Activated CD4-positive, alpha-beta memory T cell treated with anti-CD3 and anti-CD28 coated beads, Interleukin-2, amount 10 ng/mL, durations not matched to agents 7 days and 5 days (primary cell): ENCODE measurements around the gene MAP1LC3A. TPM values are rescaled to one million over a fixed set of nuclear protein-coding genes. Genes with fewer than 3 reads are reported as not detected.

ENCODE experiments used
- CTCF ChIA-PET: fragments of 350-600 bp; sonication (Branson Sonifier 250); formaldehyde crosslinking; loops from one replicate; lab custom pipeline; 2021; ENCODE audit warnings: antibody characterized with exemption, inconsistent platforms; lab: Charles Lee
- POLR2A ChIA-PET: fragments of 350-600 bp; sonication (Branson Sonifier 250); formaldehyde crosslinking; loops from one replicate; lab custom pipeline; 2021; ENCODE audit warnings: antibody characterized with exemption; lab: Charles Lee
- DNase-seq: peaks from one replicate; pipeline ENCODE4 v3.0.0-alpha.2; 2020
- H3K27ac Mint-ChIP-seq: one replicate; pipeline ENCODE4 v1.8.0; 2021; ENCODE audit warnings: mild to moderate bottlenecking, mixed read lengths
- H3K27me3 Mint-ChIP-seq: one replicate; pipeline ENCODE4 v1.8.0; 2021; ENCODE audit warnings: mixed read lengths
- H3K36me3 Mint-ChIP-seq: one replicate; pipeline ENCODE4 v1.8.0; 2021; ENCODE audit warnings: low read depth, mixed read lengths
- H3K4me1 Mint-ChIP-seq: one replicate; pipeline ENCODE4 v1.8.0; 2021; ENCODE audit warnings: mixed read lengths
- H3K4me3 Mint-ChIP-seq: one replicate; pipeline ENCODE4 v1.8.0; 2021; ENCODE audit warnings: mild to moderate bottlenecking, mixed read lengths
- H3K9me3 Mint-ChIP-seq: one replicate; pipeline ENCODE4 v1.8.0; 2021; ENCODE audit warnings: mixed read lengths
- total RNA-seq, 2 experiments: library from RNA; stranded (reverse); gene quantifications; one replicate each; pipeline ENCODE4 v1.2.3, GENCODE V29; 2021

The MAP1LC3A gene
- total RNA-seq, 2 experiments from 2014 or later, result 8.9 to 10.5 TPM

DNA sequence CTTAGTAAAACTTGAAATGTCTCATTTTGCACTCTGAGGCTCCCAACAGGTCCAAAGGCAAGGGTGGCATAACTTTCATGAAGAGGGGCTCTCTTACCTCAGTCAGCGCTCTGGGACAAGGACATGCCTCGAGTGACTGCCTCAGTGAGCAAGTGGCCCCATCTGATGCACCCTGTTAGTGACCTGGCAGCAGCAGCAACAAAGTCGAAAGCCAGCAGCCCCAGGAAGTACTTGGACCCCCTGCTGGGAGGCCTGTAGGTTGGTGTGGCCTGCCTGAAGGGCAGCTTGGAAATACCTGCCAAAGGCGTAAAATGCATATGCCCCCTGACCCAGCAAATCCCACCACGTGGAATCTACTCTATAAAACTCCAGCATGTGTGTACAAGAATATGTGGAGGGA is 13.2 kb downstream of the MAP1LC3A start:
- CTCF ChIA-PET, result interaction anchor here (0.6 to 1.7 kb wide), 4 partner anchors 33 to 259 kb away, joined by 3 to 4 read pairs (median 3); no protein-coding TSS in a partner anchor
- DNase-seq, result no peak

DNA sequence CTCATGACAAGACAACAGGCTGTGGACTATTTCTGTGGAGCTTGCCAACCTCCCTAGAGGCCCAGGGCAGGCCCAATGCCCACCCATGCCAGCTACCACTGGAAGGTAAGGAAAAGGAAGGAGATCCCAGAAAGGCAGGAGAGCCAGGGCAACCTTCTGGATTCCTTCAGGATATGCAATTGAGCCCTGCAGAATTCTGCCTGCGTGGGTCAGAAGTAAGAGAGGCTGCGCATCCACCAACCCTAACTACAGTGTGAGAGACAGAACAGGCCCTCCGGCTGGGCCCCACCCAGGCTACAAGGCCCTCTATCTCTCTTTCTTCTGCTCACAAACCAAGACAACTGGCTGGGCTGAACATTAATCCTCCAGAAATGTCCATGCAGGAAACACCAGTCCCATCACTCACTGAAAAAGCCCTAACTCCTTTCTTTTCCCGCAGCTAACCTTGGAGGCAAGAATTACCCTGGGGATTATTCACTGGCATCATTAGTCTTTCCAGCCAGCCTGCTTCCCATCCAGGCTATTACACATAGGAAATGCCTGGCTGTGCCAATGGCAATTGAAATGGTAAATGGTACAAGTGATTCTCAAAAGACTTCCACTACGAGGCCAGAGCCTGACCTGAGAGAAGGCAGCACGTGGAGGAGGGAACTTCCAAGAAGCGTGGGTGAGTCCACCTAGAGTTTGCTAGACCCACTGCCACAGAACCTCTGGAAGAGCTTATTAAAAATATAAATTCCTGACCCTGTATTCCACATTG is 15.2 kb downstream of the MAP1LC3A start:
- DNase-seq, result no peak
- H3K4me3 Mint-ChIP-seq, result no peak overlapping the region
- H3K27ac Mint-ChIP-seq, result no peak overlapping the region
- ChIA-PET POLR2A (no interaction called here), CTCF (no interaction called here)
- H3K36me3 Mint-ChIP-seq, result peaks cover 5% of the 10 kb centered on the region
- H3K4me1 Mint-ChIP-seq, result peaks cover 8% of the 10 kb centered on the region
- H3K27me3 Mint-ChIP-seq, result no peaks in the 10 kb centered on the region
- no peaks in the 10 kb centered on the region for H3K9me3 Mint-ChIP-seq

More for the DNA sequence above, 13.2 kb downstream of the MAP1LC3A start:
- peaks cover 8% of the 10 kb centered on the region for H3K4me1 Mint-ChIP-seq
- H3K36me3 Mint-ChIP-seq, result peaks cover 5% of the 10 kb centered on the region
- POLR2A ChIA-PET, result interaction anchor here (1.1 kb wide), 1 partner anchor 10 kb away, joined by 3 read pairs; no protein-coding TSS in a partner anchor
- no peak overlapping the region for H3K27ac Mint-ChIP-seq
- no peak overlapping the region for H3K4me3 Mint-ChIP-seq
- H3K9me3 Mint-ChIP-seq, result no peaks in the 10 kb centered on the region
- no peaks in the 10 kb centered on the region for H3K27me3 Mint-ChIP-seq

DNA sequence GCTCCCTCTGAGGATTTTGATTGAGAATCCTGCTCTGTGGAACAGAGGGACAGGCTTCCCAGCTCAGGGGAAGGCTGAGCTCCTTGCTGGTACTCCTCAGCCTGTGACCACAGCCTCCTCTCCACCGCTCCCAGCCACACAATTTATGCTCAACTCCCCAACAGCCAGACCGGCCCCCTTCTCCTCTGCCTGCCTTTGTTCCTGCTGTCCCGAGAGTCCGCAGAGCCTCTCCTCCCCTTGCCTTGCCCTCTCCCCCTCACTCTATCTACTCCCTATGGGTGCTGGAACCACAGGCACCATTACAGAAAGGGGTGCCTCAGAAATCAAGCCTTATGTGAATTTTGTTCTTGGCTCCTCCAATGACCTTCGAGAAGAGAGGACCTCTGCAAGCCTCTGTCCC is 15.9 kb downstream of the MAP1LC3A start:
- H3K27me3 Mint-ChIP-seq, result no peaks in the 10 kb centered on the region
- H3K36me3 Mint-ChIP-seq, result peaks cover 5% of the 10 kb centered on the region
- no peak overlapping the region for H3K4me3 Mint-ChIP-seq
- peaks cover 12% of the 10 kb centered on the region for H3K4me1 Mint-ChIP-seq
- no peak overlapping the region for H3K27ac Mint-ChIP-seq
- ChIA-PET CTCF (no interaction called here), POLR2A (no interaction called here)
- DNase-seq, result no peak
- H3K9me3 Mint-ChIP-seq, result no peaks in the 10 kb centered on the region

DNA sequence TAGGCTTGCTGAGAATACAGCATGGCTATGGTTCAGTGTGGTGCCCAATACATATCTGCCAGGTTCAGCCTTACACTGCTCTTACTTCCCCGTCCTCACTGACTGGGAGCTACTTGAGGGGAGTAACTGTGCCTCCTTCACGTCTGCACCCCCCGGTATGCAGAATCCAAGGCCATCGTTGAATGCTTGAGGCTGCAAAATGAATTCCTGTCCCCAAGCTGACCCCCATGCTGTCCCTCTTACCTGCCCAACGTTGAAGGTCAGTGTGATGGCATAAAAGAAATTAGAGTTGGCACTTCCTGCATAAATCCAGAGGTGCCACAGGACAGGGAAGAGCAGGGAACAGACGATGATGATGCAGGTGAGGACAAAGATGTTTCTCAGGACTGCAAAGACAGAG is 16.3 kb downstream of the MAP1LC3A start:
- H3K27me3 Mint-ChIP-seq, result no peaks in the 10 kb centered on the region
- H3K9me3 Mint-ChIP-seq, result no peaks in the 10 kb centered on the region
- H3K36me3 Mint-ChIP-seq, result peaks cover 7% of the 10 kb centered on the region
- no peak overlapping the region for H3K27ac Mint-ChIP-seq
- CTCF ChIA-PET, result no interaction called here
- peaks cover 16% of the 10 kb centered on the region for H3K4me1 Mint-ChIP-seq
- DNase-seq, result no peak
- POLR2A ChIA-PET, result no interaction called here
- H3K4me3 Mint-ChIP-seq, result no peak overlapping the region

DNA sequence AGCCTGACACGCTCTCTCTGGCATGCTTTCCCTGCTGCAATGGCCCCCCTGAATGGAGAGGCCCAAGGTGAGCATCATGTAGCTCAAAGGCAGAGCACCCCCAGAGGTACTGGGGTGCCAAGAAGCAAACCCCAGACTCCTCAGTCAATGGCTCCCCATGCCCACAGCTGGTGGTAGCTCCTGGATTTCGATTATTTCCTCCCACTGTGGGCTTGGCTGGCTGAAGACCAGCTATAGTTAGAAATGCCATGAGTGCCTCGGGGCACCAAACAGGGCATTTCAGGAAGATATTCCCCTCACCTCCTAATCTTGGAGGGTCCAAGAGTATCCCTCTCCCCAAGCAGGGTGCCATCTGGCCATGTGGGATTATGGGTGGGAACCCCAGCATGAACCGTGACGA is 16.8 kb downstream of the MAP1LC3A start:
- POLR2A ChIA-PET, result no interaction called here
- DNase-seq, result no peak
- Mint-ChIP-seq H3K36me3 (peaks cover 9% of the 10 kb centered on the region), H3K4me3 (no peak overlapping the region), H3K4me1 (peaks cover 20% of the 10 kb centered on the region), H3K9me3 (no peaks in the 10 kb centered on the region), H3K27me3 (no peaks in the 10 kb centered on the region), H3K27ac (no peak overlapping the region)
- CTCF ChIA-PET, result no interaction called here

DNA sequence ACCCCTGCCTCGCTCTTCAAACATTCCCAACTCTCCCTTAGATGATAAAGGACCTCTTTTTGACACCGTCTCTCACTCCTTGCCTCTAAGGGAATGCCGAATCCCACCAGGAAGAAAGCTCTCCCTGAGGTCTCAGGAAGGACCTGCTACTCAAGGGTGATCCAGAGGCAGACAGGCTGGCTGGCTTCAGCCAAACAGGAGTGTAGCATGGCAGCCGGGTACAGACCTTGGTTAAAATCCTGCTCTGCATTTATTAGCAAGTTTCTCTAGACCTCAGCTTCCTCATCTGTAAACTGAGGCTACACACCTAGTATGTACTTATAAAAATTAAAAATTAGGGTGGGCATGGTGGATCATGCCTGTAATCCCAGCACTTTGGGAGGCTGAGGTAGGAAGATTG is 17.2 kb downstream of the MAP1LC3A start:
- H3K4me1 Mint-ChIP-seq, result peaks cover 24% of the 10 kb centered on the region
- no peak overlapping the region for H3K27ac Mint-ChIP-seq
- no peaks in the 10 kb centered on the region for H3K9me3 Mint-ChIP-seq
- DNase-seq, result no peak
- ChIA-PET CTCF (no interaction called here), POLR2A (no interaction called here)
- peaks cover 12% of the 10 kb centered on the region for H3K36me3 Mint-ChIP-seq
- H3K27me3 Mint-ChIP-seq, result no peaks in the 10 kb centered on the region
- H3K4me3 Mint-ChIP-seq, result no peak overlapping the region

- no peak overlapping the region for H3K4me3 Mint-ChIP-seq
- no peaks in the 10 kb centered on the region for H3K9me3 Mint-ChIP-seq
- H3K27ac Mint-ChIP-seq, result no peak overlapping the region
- H3K4me1 Mint-ChIP-seq, result peaks cover 30% of the 10 kb centered on the region
- peaks cover 8% of the 10 kb centered on the region for H3K36me3 Mint-ChIP-seq
- ChIA-PET POLR2A (no interaction called here), CTCF (no interaction called here)
- no peak for DNase-seq
- H3K27me3 Mint-ChIP-seq, result no peaks in the 10 kb centered on the region
Measured at GRCh38 chr20:34577061-34577460, 18.5 kb downstream of the MAP1LC3A start.

DNA sequence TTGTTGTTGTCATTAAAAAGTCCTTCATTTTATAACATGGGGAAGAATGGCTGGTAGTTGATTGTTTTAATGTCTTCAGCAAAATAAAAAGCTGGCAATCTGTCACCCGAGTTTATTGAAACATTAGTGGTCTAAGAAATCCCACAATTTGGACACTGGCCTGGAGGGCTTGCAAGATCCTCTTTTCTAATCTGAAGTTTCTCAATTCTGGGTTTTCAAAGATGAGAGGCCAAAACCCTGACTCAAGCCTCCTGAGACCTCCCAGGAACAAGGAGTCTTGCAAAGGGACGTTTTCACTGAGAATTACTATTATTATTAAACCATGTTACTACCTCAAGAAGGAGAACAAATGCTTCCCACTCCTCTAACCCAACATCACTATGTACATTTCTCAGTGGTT is 19.5 kb downstream of the MAP1LC3A start:
- ChIA-PET POLR2A (interaction anchor here (1.6 kb wide), 1 partner anchor 15 kb away, joined by 5 read pairs; no protein-coding TSS in a partner anchor), CTCF (no interaction called here)
- H3K27ac Mint-ChIP-seq, result no peak overlapping the region

DNA sequence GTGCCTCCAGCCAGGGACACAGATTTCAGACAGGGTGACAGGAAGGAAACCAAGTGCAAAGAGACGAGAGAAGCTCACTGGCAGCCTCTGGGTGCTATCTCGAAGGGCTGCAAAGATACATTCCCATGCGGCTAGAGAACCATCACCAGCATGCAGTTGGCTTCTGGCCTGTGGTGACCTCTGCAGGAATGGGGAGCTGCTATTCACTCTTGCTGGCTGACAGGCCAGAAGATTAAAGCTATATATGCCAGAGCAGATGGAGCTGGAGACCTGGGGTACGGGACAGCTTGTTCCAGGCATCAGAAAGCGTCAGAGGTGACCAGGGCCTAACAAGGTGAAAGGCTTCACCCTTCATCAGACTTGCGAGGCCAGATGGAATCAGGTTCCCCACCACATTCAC is 20.0 kb downstream of the MAP1LC3A start:
- Mint-ChIP-seq H3K27ac (no peak overlapping the region), H3K36me3 (peaks cover 8% of the 10 kb centered on the region), H3K27me3 (no peaks in the 10 kb centered on the region), H3K4me3 (no peak overlapping the region), H3K4me1 (peaks cover 35% of the 10 kb centered on the region), H3K9me3 (no peaks in the 10 kb centered on the region)
- ChIA-PET CTCF (interaction anchor here (1.3 kb wide), 1 partner anchor 191 kb away, joined by 4 read pairs; no protein-coding TSS in a partner anchor), POLR2A (interaction anchor here (1.6 to 2.5 kb wide), 2 partner anchors 16 to 20 kb away, joined by 5 to 9 read pairs; partner anchors contain the start of gene MAP1LC3A)
- DNase-seq, result no peak

More for the DNA sequence above, 19.5 kb downstream of the MAP1LC3A start:
- Mint-ChIP-seq H3K27me3 (no peaks in the 10 kb centered on the region), H3K4me3 (no peak overlapping the region), H3K9me3 (no peaks in the 10 kb centered on the region), H3K4me1 (peaks cover 35% of the 10 kb centered on the region), H3K36me3 (peaks cover 8% of the 10 kb centered on the region)
- no peak for DNase-seq

DNA sequence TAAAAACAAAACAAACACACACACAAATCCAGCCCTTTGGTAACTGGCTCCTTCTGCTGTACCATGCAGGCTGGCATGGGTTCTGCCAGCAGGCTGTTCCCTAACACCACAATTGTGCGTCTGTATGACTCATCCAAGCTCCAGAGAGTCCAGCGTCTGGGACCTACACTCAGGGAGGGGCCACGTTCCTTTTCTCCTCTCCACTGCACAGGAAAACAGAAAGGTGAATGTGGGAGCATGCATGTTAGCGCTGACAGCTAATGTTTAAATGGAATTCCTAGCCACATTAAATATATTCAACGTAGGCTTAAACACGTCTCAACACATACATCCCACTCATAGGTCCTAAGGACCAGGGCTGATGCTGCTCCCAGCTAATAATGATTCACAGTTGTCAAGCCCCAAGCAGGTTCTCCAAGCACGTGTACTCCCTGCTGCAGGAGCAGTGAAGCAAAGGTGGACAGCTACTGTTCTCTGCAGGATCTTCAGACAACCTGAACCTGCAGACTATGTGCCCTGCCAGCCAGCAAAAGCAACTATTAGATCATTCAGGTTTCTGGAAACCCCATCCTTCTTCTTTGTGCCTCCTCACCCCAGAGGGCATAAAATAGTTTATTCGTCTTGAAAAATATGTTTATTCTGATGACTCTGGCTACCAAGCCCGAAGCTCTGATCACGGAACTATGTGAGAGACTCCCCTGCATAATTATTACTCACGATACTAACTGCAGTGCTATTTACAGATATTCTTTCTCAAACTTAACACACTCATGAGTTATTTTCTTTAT is 20.9 kb downstream of the MAP1LC3A start:
- Mint-ChIP-seq H3K27me3 (no peaks in the 10 kb centered on the region), H3K36me3 (peaks cover 8% of the 10 kb centered on the region), H3K4me3 (no peak overlapping the region), H3K4me1 (peaks cover 35% of the 10 kb centered on the region), H3K27ac (peak overlapping the region; percentile 85), H3K9me3 (no peaks in the 10 kb centered on the region)
- CTCF ChIA-PET, result interaction anchor here (1.3 to 1.8 kb wide), 2 partner anchors 190 kb away, joined by 4 to 9 read pairs; no protein-coding TSS in a partner anchor
- DNase-seq, result no peak
- POLR2A ChIA-PET, result interaction anchor here (1.6 to 2.5 kb wide), 3 partner anchors 17 to 63 kb away, joined by 5 to 9 read pairs (median 7); partner anchors contain the start of genes DYNLRB1 and MAP1LC3A

DNA sequence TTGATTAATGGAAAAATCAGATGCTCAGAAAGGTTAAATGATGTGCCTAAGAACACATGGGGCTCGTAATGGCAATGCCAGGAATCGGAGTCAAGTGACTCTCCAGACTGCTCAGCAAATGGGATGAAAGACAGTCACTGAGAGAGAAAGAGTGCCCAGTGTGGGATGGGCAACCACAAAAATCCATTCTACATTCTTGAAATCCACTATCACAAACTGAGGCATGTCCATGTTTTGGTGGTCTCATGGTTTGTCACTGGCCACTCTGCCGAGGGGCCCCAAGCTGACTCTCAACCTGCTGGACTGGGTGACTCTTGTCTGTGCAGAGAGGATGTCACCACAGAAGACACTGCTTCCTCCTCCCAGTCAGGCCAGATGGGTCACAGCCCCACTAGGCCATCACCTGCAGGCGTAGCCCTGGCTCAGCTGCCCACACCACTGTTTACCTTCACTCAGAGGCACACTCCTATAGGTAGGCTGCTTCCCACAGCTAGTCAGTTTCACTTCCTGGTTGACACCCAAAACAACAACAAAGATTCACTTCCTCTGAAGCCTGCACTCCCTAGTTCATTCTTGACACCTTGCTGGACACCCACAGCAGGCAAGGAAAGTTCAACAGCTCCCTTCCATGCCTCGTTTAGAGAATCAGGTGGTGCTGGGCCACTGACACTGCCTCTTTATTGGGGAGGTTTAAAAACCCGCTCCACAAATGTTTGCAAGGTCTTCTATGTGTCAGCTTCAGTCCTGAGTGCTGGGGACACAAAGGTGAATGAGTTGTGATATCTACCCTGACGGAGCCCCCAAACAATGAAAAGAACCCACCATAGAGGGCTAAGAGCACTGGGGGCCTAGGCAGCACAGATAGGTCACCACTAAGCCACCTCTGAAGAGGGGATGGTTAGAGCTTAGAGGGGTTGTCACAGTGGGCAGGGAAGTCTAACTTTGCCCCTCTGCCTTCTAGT is 21.7 kb downstream of the MAP1LC3A start:
- Mint-ChIP-seq H3K36me3 (peaks cover 10% of the 10 kb centered on the region), H3K27me3 (no peaks in the 10 kb centered on the region), H3K27ac (peak overlapping the region; percentile 85), H3K4me1 (peaks cover 35% of the 10 kb centered on the region), H3K4me3 (no peak overlapping the region), H3K9me3 (no peaks in the 10 kb centered on the region)
- DNase-seq, result peak; percentile 50
- ChIA-PET CTCF (interaction anchor here (1.8 kb wide), 1 partner anchor 189 kb away, joined by 9 read pairs; no protein-coding TSS in a partner anchor), POLR2A (interaction anchor here (1.7 to 2.5 kb wide), 2 partner anchors 21 to 64 kb away, joined by 7 to 9 read pairs; partner anchors contain the start of genes DYNLRB1 and MAP1LC3A)
